ENCODE results near the gene LHFPL2.
A peak's percentile ranks its signal among the peaks of the same experiment; 100 is the strongest.
"Not testable (repeated sequence)": the region's sequence is repeated elsewhere in the genome, so short reads cannot be mapped to it uniquely, and the experiment has no call there.

The LHFPL2 gene

GRCh38 chr5:78621291-78621738 lies 27.3 kb downstream of the LHFPL2 start:
- DNase-seq (ENCODE audit: low spot score) (no peak), FAIRE-seq (no peak)

- FAIRE-seq = not testable (repeated sequence)
These were observed 28.5 kb downstream of the LHFPL2 start for GRCh38 chr5:78620119-78620518.

GRCh38 chr5:78618303-78618702 lies 30.3 kb downstream of the LHFPL2 start:
- no peak for FAIRE-seq

More at GRCh38 chr5:78620119-78620518, 28.5 kb downstream of the LHFPL2 start:
- not testable (repeated sequence) for DNase-seq (ENCODE audit: low spot score)

GRCh38 chr5:78615697-78616096 lies 32.9 kb downstream of the LHFPL2 start:
- FAIRE-seq = no peak
- peak; percentile 20 for DNase-seq (ENCODE audit: low spot score)

More at GRCh38 chr5:78618303-78618702, 30.3 kb downstream of the LHFPL2 start:
- DNase-seq (ENCODE audit: low spot score) = no peak

- FAIRE-seq (no peak), DNase-seq (ENCODE audit: low spot score) (no peak)
These were observed 33.8 kb downstream of the LHFPL2 start for GRCh38 chr5:78614816-78615215.

GRCh38 chr5:78613756-78614155 lies 34.8 kb downstream of the LHFPL2 start:
- no peak for FAIRE-seq
- no peak for DNase-seq (ENCODE audit: low spot score)

GRCh38 chr5:78613151-78613533 lies 35.4 kb downstream of the LHFPL2 start:
- DNase-seq (ENCODE audit: low spot score) (no peak), FAIRE-seq (no peak)

GRCh38 chr5:78612227-78613150 lies 36.1 kb downstream of the LHFPL2 start:
- FAIRE-seq (no peak), DNase-seq (ENCODE audit: low spot score) (no peak)

- FAIRE-seq (no peak), DNase-seq (ENCODE audit: low spot score) (peak; percentile 34)
These were observed 37.4 kb downstream of the LHFPL2 start for GRCh38 chr5:78611126-78611605.

GRCh38 chr5:78610636-78611035 lies 37.9 kb downstream of the LHFPL2 start:
- DNase-seq (ENCODE audit: low spot score) (peak; percentile 48), FAIRE-seq (no peak)

- no peak for FAIRE-seq
- DNase-seq (ENCODE audit: low spot score) = peak; percentile 47
These were observed 38.4 kb downstream of the LHFPL2 start for GRCh38 chr5:78610163-78610583.

- DNase-seq (ENCODE audit: low spot score) (no peak), FAIRE-seq (no peak)
These were observed 40.7 kb downstream of the LHFPL2 start for GRCh38 chr5:78607864-78608263.

GRCh38 chr5:78606241-78606640 lies 42.3 kb downstream of the LHFPL2 start:
- FAIRE-seq = no peak
- no peak for DNase-seq (ENCODE audit: low spot score)

- DNase-seq (ENCODE audit: low spot score) (peak; percentile 33), FAIRE-seq (peak; percentile 59)
These were observed 43.0 kb downstream of the LHFPL2 start for GRCh38 chr5:78605611-78606010.

GRCh38 chr5:78604689-78605285 lies 43.8 kb downstream of the LHFPL2 start:
- no peak for DNase-seq (ENCODE audit: low spot score)
- FAIRE-seq = no peak

- FAIRE-seq = no peak
- no peak for DNase-seq (ENCODE audit: low spot score)
These were observed 44.9 kb downstream of the LHFPL2 start for GRCh38 chr5:78603636-78604175.

- DNase-seq (ENCODE audit: low spot score) (no peak), FAIRE-seq (no peak)
These were observed 46.2 kb downstream of the LHFPL2 start for GRCh38 chr5:78602400-78602799.

- DNase-seq (ENCODE audit: low spot score) (peak; percentile 33), FAIRE-seq (peak; percentile 38)
These were observed 46.8 kb downstream of the LHFPL2 start for GRCh38 chr5:78601559-78602314.

- DNase-seq (ENCODE audit: low spot score) (peak; percentile 68), FAIRE-seq (peak; percentile 68)
These were observed 47.7 kb downstream of the LHFPL2 start for GRCh38 chr5:78600687-78601414.

- DNase-seq (ENCODE audit: low spot score) (no peak), FAIRE-seq (no peak)
These were observed 49.6 kb downstream of the LHFPL2 start for GRCh38 chr5:78598973-78599372.

- DNase-seq (ENCODE audit: low spot score) (peak; percentile 4), FAIRE-seq (no peak)
These were observed 50.6 kb downstream of the LHFPL2 start for GRCh38 chr5:78597974-78598371.
